Measurements from ENCODE around the gene UNK.
"Not testable (repeated sequence)": the region's sequence is repeated elsewhere in the genome, so short reads cannot be mapped to it uniquely, and the experiment has no call there.

UNK gene

GRCh38 chr17:75774471-75774990 is 10.1 kb upstream of the UNK start:
- DNase-seq: no peak

GRCh38 chr17:75774991-75775668 is 9.5 kb upstream of the UNK start:
- DNase-seq: no peak

- no peak for DNase-seq
Measured at GRCh38 chr17:75776386-75777295, 8.0 kb upstream of the UNK start.

- no peak for DNase-seq
Measured at GRCh38 chr17:75777296-75777922, 7.2 kb upstream of the UNK start.

- not testable (repeated sequence) for DNase-seq
Measured at GRCh38 chr17:75778066-75778860, 6.3 kb upstream of the UNK start.

GRCh38 chr17:75778861-75779249 is 5.8 kb upstream of the UNK start:
- DNase-seq: peak; percentile 67

- DNase-seq: peak; percentile 91
Measured at GRCh38 chr17:75779250-75779986, 5.2 kb upstream of the UNK start.

GRCh38 chr17:75779987-75780889 is 4.4 kb upstream of the UNK start:
- no peak for DNase-seq

- DNase-seq: no peak
Measured at GRCh38 chr17:75783069-75783783, 1.4 kb upstream of the UNK start.

- no peak for DNase-seq
Measured at GRCh38 chr17:75783803-75784472, 668 bp upstream of the UNK start.

- peak; percentile 96 for DNase-seq
Measured at GRCh38 chr17:75785016-75785890, 647 bp downstream of the UNK start.

- DNase-seq: no peak
Measured at GRCh38 chr17:75791254-75791653, 6.6 kb downstream of the UNK start.

GRCh38 chr17:75793460-75793859 is 8.9 kb downstream of the UNK start:
- DNase-seq: no peak

GRCh38 chr17:75795820-75796607 is 11.4 kb downstream of the UNK start:
- no peak for DNase-seq

GRCh38 chr17:75799402-75799801 is 14.8 kb downstream of the UNK start:
- DNase-seq: no peak

- no peak for DNase-seq
Measured at GRCh38 chr17:75803883-75804282, 19.3 kb downstream of the UNK start.

GRCh38 chr17:75806822-75807500 is 22.4 kb downstream of the UNK start:
- DNase-seq: no peak

Measured in effector CD8-positive, alpha-beta T cell (primary cell).